ENCODE measurements around the gene RMP24.

GRCh38 chr18:35936951-35937350 lies 35.5 kb upstream of the RMP24 start:
- TF ChIP-seq CTCF (IDR thresholded peaks at IDR 0.05) (no peak), POLR2A (IDR thresholded peaks at IDR 0.05) (no peak)
